Measurements from ENCODE around the gene DNPEP. TPM values are rescaled to one million over a fixed set of nuclear protein-coding genes. Genes with fewer than 3 reads are reported as not detected.

Gene DNPEP
- total RNA-seq, 1 donor from 2014 or later: 73.0 TPM

DNA sequence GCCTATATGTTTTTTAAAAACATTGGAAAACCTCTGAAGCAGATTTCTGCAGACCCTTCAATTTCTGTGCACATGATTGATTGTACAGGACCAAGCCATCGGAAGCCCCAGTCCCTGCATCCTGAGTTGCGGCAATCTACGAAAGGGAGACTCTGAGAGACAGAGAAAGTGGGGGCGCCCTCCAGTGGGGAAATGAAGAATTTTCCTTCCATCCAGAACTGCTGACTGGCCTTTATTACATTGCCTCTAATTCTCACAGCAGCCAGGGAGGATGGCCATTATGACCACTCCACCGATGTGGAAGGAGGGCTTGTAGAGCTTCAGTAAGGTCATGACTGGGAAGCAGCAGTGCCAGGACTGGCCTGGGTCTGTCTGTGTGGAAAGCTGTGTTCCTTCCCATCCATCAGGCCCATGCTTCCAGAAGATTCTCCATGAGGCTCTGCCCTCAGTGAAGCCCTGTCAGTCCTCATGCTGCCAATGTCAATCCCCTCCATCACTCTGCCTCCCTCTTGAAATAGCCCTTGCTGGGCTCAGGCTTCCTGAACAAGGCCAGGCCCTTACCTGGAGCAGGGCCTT is 35.2 kb downstream of the DNPEP start:
- TF ChIP-seq, protein P1, sequence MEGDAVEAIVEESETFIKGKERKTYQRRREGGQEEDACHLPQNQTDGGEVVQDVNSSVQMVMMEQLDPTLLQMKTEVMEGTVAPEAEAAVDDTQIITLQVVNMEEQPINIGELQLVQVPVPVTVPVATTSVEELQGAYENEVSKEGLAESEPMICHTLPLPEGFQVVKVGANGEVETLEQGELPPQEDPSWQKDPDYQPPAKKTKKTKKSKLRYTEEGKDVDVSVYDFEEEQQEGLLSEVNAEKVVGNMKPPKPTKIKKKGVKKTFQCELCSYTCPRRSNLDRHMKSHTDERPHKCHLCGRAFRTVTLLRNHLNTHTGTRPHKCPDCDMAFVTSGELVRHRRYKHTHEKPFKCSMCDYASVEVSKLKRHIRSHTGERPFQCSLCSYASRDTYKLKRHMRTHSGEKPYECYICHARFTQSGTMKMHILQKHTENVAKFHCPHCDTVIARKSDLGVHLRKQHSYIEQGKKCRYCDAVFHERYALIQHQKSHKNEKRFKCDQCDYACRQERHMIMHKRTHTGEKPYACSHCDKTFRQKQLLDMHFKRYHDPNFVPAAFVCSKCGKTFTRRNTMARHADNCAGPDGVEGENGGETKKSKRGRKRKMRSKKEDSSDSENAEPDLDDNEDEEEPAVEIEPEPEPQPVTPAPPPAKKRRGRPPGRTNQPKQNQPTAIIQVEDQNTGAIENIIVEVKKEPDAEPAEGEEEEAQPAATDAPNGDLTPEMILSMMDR (IDR thresholded peaks at IDR 0.05; ENCODE audit: borderline replicate concordance): peak; percentile 62

DNA sequence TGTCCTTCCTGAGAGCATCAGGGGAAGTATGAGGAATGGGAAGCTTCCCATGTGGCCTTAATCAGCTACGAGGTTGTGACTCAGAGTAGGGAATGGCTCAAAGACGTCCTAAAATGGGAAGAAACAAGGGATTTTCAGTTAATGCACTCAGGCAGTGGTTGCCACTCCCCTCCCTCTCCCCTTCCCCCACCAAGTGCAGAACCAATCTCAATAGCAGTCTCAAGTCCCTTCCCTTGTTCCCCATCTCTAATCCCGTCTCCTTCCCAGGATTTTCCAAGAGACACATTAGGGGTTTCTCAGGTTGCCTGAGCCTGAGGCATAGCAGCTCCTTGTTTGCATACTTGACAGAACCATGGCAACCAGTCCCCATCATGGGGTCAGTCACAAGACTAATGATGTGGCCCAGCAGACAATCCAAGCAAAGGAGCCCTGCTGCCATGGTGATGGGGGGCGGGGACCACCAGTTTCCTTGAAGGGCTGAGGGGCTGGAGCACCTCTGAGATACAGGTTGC is 36.9 kb downstream of the DNPEP start:
- H3K36me3 ChIP-seq: no peaks in the 10 kb centered on the region
- H3K4me1 ChIP-seq: no peaks in the 10 kb centered on the region
- peaks cover 72% of the 10 kb centered on the region for H3K27me3 ChIP-seq (ENCODE audit: low read depth)
- H3K27ac ChIP-seq (replicated peaks): no peak overlapping the region
- no peak for DNase-seq
- intact Hi-C loops (cut with micrococcal nuclease): no loop called here
- no peak overlapping the region for H3K4me3 ChIP-seq
- TF ChIP-seq, protein P1 (IDR thresholded peaks at IDR 0.05; ENCODE audit: borderline replicate concordance): no peak
- no peaks in the 10 kb centered on the region for H3K9me3 ChIP-seq (replicated peaks)

More for the DNA sequence above, 35.2 kb downstream of the DNPEP start:
- Histone ChIP-seq H3K9me3 (replicated peaks) (no peaks in the 10 kb centered on the region), H3K4me1 (no peaks in the 10 kb centered on the region), H3K27ac (replicated peaks) (no peak overlapping the region), H3K36me3 (no peaks in the 10 kb centered on the region), H3K27me3 (ENCODE audit: low read depth) (peaks cover 90% of the 10 kb centered on the region), H3K4me3 (no peak overlapping the region)
- no peak for DNase-seq
- intact Hi-C loops (cut with micrococcal nuclease): no loop called here

DNA sequence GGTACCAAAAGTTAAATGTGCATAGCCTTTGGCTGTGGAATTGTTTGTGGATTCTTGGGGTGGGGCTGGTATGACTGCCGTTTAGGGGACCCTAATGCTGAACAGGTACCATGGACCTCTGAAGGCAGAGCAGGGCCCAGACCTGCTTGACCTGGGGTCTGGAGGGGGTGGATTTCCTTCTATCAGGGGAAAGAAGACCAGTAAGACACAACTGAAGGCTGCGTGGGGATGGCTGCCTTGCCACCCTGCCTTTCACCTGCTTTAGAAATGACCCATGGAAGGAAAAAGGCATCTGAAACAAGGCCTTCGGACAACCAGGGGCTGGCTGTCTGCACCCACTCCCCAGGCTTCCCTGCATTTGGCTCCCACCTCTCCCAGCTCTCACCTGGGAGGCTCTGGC is 37.5 kb downstream of the DNPEP start:
- no peaks in the 10 kb centered on the region for H3K4me1 ChIP-seq
- no peaks in the 10 kb centered on the region for H3K36me3 ChIP-seq
- no peak for DNase-seq
- H3K27me3 ChIP-seq (ENCODE audit: low read depth): peaks cover 66% of the 10 kb centered on the region
- no peak overlapping the region for H3K4me3 ChIP-seq
- TF ChIP-seq, protein P1 (IDR thresholded peaks at IDR 0.05; ENCODE audit: borderline replicate concordance): no peak
- intact Hi-C loops (cut with micrococcal nuclease): no loop called here
- H3K9me3 ChIP-seq (replicated peaks): no peaks in the 10 kb centered on the region
- no peak overlapping the region for H3K27ac ChIP-seq (replicated peaks)

DNA sequence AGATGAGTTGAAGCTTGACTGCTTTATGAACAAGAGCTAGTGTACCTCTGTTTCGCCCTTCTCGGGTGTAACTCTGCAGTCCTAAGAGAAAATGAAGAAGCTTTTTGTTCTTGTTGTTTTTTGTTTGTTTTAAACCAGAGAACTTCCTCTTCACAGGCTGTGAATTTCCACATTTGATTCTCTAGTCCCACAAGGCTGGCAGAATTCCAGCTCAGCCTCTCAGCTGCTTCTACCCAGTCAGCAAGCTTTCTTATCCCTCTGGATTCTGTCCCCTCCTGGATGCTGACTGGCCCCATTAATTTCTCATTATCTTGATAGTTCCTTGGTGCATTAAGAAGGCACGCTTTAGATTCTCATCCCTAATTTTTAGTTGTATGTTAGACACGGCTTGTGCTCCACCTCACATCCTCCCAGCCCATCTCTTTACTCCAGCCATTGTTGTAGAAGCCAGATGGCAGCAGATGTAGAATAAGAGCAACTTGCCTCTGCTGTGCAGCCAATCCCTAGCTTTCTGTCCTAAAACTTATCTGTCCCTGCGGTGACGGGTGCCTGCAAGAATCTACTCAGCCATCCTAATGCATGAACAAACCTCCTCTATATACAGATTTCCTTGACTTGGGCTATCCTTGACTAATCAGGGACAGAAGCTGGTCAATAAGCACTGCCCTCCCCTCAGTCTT is 42.8 kb downstream of the DNPEP start:
- H3K27ac ChIP-seq (replicated peaks): no peak overlapping the region
- H3K4me1 ChIP-seq: no peaks in the 10 kb centered on the region
- H3K36me3 ChIP-seq: no peaks in the 10 kb centered on the region
- intact Hi-C loops (cut with micrococcal nuclease): no loop called here
- TF ChIP-seq, protein P1 (IDR thresholded peaks at IDR 0.05; ENCODE audit: borderline replicate concordance): no peak
- no peak overlapping the region for H3K4me3 ChIP-seq
- peaks cover 37% of the 10 kb centered on the region for H3K27me3 ChIP-seq (ENCODE audit: low read depth)
- peak; percentile 42 for DNase-seq
- H3K9me3 ChIP-seq (replicated peaks): no peaks in the 10 kb centered on the region

DNA sequence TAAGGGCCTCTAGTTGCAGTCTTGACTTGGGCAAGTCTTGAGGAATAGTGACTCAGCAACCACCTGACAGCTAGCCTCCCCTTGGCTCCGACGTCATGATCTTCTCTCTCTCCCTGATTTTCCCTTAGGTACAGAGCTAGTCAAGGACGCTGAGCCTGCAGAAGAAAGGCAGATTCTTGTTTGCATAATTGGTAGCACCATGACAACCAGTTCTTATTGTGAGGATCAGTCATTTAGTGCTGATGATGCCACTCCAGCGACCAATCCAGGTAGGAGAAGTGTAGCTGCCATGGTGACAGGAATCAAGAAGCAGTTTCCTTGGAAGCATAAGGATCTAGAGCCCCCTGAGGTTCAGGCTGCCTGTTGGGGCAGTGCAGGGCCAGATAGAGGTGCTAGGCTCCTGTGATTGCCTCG is 52.3 kb downstream of the DNPEP start:
- H3K27me3 ChIP-seq (ENCODE audit: low read depth): peaks cover 85% of the 10 kb centered on the region
- no peak for DNase-seq

More for the DNA sequence above, 52.3 kb downstream of the DNPEP start:
- no peaks in the 10 kb centered on the region for H3K4me1 ChIP-seq
- TF ChIP-seq, protein P1 (IDR thresholded peaks at IDR 0.05; ENCODE audit: borderline replicate concordance): no peak
- no peak overlapping the region for H3K27ac ChIP-seq (replicated peaks)
- intact Hi-C loops (cut with micrococcal nuclease): no loop called here
- H3K9me3 ChIP-seq (replicated peaks): peaks cover 14% of the 10 kb centered on the region
- H3K36me3 ChIP-seq: no peaks in the 10 kb centered on the region
- H3K4me3 ChIP-seq: no peak overlapping the region

Data from left ventricle myocardium inferior (tissue), 1 donor.